ENCODE results near the gene HOXB5.

DNA sequence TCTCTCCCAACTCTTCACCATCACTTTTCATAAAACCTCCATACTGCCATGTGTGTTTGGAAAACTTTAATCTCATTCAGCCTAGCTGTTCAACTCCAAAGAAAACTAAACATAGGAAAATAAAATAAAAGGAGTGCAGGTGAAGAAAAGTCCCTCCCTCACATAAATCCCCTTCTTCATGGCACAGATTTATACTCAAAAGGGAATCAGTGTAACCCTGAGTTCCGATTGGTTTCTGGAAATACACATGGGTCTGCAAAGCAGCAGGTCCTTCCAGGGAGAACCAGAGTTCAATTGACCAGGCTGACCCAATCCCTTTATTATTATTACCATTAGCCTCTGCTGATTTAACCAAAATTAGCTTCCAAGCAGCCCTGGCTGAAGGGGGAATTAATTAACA is 39.8 kb downstream of the HOXB5 start:
- TF ChIP-seq, protein P1, sequence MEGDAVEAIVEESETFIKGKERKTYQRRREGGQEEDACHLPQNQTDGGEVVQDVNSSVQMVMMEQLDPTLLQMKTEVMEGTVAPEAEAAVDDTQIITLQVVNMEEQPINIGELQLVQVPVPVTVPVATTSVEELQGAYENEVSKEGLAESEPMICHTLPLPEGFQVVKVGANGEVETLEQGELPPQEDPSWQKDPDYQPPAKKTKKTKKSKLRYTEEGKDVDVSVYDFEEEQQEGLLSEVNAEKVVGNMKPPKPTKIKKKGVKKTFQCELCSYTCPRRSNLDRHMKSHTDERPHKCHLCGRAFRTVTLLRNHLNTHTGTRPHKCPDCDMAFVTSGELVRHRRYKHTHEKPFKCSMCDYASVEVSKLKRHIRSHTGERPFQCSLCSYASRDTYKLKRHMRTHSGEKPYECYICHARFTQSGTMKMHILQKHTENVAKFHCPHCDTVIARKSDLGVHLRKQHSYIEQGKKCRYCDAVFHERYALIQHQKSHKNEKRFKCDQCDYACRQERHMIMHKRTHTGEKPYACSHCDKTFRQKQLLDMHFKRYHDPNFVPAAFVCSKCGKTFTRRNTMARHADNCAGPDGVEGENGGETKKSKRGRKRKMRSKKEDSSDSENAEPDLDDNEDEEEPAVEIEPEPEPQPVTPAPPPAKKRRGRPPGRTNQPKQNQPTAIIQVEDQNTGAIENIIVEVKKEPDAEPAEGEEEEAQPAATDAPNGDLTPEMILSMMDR (IDR thresholded peaks at IDR 0.05; ENCODE audit: low read depth, low read length) = no peak
- TF ChIP-seq, protein P2, sequence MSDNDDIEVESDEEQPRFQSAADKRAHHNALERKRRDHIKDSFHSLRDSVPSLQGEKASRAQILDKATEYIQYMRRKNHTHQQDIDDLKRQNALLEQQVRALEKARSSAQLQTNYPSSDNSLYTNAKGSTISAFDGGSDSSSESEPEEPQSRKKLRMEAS (IDR thresholded peaks at IDR 0.05; ENCODE audit: low read depth, low read length) = no peak
- TF ChIP-seq POLR2A (IDR thresholded peaks at IDR 0.05; ENCODE audit: extremely low read depth, insufficient read length) = no peak
- TF ChIP-seq MYC (IDR thresholded peaks at IDR 0.05; ENCODE audit: low read depth, low read length) = no peak

Data from NB4 (cell line).